Kidney tubule cell (primary cell): ENCODE data around the gene ARL4C.
A peak's percentile ranks its signal among the peaks of the same experiment; 100 is the strongest.

Experiments
- DNase-seq: peaks from one replicate; pipeline ENCODE4 v3.0.0-alpha.2; 2018; ENCODE audit warnings: low spot score

The ARL4C gene

DNA sequence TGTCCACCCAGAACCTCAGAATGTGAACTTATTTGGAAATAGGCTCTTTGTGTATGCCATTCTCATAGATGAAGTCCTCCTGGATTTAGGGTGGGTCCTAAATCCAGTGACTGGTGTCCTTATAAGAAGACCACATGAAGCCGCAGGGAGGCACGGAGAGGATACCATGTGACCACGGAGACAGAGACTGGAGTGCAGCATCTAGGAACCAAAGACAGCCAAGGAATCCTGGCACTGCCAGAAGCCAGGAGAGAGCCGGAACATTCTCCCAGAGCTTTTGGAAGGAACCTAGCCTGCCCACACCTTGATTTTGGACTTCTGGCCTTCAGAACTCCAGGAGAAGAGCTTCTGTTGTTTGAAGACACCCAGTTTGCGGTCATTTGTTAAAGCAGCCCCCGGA is 49.7 kb downstream of the ARL4C start:
- DNase-seq = no peak

GRCh38 chr2:234446404-234447076 is 50.3 kb downstream of the ARL4C start:
- DNase-seq = no peak

DNA sequence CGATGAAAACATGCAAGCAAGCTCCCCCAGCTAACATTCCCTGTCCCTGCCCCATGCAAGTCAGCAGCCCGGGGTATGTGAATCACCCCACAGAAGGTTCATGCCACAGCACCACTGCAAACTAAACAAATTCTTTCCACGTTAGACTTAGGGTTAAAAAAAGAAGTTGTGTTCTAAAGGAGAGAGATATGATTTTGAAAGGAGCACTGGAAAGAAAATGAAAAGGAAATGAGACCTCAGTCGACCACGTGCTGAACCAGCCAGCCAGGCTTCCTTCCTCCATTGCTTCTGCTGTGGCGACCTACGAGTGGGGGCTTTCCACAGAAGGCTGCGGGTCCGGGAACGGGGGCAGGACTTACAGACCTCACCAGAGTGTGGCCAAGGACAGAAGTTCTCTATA is 52.0 kb downstream of the ARL4C start:
- peak; percentile 16 for DNase-seq

- no peak for DNase-seq
Observed at GRCh38 chr2:234444242-234444730, 52.6 kb downstream of the ARL4C start.
